HG03139 (cell line): ENCODE data around the gene AKT1S1.

Experiments
- ATAC-seq: cut with Tn5 transposase; IDR thresholded peaks from one replicate; pipeline ENCODE4 v1.9.1; 2021; ENCODE audit not compliant: unreplicated experiment

Gene AKT1S1

DNA sequence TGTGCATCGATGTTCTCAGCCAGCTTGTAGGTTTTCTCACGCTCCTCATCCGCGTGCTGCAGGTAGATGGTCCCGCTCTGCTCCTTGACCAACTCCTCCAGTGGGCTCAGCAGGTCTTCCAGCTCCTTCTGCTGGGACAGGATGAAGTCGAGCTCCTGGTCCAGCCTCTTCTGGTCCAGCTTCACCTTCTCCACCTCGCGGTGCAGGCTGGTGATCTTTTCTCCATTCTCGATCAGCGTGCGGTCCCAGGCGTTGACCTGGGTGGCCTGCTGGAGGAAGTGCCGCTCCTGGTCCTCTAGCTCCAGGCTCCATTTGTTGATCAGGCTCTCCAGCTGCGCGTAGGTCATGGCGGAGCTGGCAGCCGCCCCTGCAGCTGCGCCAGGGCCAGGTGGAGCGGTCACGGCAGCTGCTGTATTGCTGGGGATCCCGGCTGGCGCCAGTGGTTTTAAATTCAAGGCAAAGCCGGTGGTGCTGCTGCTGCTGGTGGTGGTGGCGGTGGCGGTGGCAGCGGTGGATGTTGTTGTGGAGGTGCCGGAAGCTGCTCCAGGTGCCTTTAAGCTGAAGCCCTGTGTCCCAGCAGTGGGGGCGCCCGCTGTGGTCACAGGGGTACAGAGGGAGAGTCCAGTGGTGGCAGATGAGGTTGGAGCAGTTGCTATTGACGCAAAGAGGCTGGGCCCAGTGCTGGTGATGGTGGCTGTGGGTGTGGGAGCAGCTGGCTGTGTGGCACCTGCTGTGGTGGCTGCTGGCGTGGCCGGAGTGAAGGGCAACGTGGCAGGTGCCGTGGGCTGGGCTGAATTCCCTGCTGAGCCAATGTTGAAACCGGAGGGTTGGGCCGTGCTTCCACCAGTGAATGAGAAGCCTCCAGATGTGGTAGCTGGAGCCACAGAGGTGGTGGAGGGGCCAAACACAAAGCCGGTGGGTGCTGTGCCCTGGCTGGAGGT lies 31.6 kb upstream of the AKT1S1 start:
- ATAC-seq: no peak

DNA sequence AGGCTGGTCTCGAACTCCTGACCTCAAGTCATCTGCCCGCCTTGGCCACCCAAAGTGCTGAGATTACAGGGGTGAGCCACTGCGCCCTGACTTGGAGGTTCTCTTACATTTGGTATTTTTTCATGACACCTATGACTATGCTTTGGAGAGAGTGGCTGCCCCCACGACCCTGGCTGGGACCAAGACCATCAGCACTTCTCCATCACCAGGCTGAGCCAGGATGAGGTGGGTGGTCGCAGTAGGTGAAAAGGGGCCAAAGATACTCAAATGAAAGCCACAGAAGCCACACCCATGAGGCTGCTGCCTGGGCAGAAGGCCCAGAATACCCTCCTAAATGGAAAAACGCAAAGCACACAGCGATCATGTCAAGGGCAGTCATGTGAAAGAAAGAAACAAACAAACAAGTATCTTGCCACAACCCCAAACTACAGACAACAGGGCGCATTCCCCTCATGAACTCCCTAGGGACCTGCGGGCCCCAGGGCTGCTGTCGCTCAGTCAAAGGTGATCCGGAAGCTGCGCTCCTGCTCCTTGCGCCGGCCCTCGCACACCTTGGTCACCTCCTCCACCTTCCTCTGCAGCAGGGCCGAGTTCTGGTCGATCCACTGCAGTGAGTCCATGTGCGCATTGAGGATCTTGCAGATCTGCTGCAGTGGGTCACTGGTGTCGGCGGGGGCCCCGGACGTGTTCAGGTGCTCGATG lies 30.7 kb upstream of the AKT1S1 start:
- no peak for ATAC-seq

DNA sequence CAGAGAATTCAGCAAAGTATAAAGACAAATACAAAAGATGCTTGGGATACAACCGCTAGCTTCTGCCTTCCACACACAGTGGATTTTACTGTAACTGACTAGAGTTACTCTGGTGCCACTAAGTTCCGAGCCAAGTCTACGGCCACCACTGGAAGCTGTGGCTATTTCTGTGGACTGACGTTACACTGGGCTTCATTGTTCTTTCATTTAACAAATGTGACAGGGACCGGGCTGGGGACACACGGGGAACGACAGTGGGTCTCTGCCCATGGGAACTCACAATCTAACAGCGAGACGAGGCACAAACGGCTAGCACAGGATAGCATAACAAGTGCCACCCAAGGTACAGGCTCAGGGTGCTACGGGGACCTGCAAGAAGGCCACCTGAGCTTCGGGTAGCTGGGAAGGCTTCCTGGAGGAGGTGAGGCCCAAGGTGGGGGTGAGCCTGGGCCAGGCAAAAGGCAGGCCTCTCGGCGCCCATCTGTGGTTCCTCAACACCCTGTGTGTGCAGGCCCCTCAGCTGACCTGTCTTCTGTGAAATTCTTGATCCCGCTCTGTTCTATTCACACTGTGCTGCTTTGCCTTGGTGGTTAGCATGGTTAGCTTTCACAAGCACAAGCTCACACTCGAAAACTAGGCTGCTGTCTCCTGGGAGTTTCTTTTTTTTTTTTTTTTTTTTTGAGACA lies 29.9 kb upstream of the AKT1S1 start:
- no peak for ATAC-seq

DNA sequence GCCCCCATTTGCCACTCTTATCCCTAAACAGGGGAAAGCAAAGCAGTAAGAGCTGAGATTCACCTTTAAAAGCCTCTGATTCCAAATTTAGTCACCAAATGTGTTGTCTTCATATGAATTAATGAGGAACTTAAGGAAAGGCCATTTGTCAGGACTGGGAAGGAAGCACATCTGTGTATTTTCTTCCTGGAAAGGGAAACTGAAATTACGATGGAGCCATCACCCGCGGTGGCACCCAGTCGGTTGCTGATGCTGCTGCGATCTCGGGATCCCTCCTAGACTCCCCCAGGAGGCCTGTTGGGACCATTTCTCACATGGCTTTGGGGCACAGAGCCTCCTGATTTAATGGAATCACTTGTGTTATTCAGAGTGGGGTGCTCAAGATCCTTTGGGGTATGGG lies 27.0 kb upstream of the AKT1S1 start:
- no peak for ATAC-seq

DNA sequence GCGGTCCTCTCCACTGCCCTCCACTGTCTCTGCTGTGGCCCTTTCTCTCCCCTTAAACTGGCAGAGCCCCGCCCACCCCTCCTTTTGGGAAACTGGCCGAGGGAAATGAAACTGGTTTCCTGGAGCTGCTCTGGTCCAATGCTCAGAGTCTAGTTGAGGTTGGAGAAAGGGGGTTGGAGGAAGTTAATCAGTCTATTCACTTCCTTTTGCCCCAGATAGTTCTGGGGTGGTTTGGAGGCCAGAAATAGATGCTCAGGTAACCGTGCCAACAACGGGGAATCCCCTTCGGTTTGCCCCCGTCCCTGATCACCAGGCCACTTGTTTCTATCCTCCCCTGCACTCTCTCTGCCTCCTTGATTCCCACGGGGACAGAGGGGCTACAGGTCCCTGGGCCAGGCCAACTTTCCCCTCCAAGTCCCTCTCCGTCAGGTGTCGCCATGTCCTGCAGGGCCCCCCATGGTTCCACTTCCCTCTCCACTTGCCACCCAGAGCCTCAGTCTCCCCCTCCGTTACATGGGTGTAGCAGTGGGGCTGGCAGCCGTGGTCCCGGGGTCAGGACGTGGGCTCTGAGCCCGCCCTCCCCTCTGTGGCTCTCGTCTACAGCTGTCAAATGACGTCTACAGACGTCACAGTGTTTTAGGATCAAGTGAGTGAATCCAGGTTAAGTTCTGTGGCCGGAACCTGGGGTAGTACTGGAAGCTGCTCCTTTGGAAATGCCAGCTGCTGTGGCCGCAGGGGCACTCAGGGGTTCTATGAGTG lies 19.9 kb upstream of the AKT1S1 start, which contains the start of gene IL4I1:
Gene IL4I1 (minus strand): TSS at position 25 of the 759 bp plus-strand sequence. CDS start 727 bp downstream, outside the sequence.
- ATAC-seq: peak; percentile 50

DNA sequence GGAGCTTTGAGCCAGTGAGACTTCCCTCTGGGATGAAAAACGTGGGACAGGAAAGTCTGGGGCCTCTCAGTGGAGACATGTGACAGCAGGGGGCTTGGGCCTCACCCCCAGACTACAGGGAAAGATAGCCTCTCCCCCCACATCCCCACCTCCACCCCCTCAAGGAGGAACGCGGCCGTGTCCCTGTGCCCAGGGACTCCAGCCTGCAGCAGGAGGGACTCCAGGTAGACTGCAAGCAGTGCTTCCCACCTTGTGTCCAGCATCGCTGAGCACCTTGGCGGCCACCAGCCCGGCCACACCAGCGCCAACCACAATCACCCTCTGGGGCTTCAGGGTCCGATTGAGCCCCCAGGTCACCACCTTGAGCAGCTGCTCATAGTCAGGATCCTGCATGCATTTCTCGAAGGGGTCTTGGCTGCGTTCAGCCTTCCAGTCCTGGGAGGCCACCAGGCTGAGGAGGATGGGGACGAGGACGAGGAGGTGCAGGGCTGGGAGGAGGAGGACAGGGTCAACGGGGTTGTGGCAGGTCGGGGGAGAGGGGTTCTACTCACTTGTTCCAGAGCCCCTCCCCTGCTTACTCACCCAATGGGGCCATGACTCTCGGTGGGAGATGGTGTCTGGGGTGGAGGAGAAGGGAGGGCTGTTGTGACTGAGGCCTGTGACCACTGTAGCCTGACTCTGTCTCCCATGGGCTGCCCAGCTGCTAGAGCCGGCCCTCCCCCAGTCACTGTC lies 18.6 kb upstream of the AKT1S1 start:
- ATAC-seq: no peak

DNA sequence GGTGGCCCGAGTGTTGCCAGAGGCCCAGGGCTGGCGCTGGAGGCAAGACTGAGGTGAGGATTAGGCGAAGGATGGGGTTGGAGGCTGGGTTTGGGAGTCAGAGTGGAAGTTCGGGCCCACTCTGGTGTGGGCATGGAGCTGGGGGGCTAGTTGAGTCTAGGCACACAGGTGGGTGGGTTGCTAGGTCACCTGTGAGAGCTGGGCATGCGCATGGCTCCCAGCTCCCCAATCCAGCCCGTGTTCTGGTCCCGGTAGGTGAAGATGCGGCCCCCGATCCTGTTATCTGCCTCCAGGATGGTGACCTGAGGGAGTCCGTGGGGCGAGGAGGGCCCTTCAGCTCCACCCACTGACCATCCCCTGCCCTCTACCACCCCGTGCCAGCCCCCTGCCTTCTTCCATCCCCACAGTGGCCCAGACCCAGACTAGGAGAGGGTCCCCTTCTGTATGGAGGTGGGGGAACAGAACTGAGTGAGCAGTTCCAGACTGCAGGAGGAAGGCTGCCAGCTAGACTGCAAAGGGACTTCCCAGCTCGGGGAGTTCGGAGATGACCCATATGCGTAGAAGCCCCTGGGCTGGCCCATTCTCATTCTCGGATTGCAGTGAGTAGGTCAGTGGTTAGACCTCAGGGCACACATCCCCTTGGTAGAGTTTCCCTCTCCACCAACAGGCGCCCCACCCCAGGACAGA lies 17.9 kb upstream of the AKT1S1 start:
- no peak for ATAC-seq

DNA sequence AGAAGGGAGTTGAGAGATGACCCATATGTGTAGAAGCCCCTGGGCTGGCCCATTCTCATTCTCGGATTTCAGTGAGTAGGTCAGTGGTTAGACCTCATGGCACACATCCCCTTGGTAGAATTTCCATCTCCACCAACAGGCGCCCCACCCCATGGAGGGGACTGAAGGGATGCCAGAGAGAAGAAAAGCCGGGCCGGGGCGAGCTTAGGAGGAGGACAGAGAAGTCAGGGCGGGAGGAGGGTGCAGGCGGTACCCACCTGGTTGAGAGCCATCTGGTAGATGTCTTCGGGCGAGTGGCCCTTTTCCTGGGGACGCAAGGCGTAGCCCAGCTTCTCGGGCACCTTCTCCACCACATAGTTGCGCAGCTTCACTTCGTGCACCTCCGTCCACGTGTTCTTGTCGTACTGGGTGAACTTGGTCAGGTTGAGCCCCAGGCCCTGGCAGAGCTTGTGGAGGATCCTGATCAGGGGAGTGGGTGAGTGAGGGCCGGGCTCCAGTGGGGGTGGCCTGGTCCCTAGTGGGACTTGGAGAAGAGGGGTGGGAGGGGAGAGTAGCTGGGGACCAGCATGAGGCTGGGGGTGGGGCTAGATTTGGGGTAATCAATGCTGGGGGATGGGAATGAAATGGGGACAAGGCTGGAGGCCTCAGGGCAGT lies 17.0 kb upstream of the AKT1S1 start:
- no peak for ATAC-seq

DNA sequence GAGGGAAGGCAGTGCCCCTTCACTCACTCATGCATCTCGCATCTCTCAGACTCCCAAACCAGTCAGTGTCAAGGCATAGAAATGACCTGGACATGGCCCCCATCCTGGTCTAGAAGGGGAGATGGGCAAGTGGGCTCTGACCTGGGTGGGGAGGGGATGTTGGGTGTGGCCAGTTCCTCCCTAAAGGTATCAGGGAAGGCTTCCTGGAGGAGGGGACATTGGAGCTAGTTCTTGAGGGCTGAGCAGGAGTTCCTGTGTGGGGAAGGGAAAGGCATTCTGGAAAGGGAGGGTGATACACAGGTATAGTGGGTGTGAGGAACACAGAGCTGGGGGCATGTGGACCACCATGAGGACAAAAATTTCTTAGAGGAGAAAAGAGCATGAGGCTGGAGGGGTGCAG lies 15.6 kb upstream of the AKT1S1 start:
- ATAC-seq: no peak

DNA sequence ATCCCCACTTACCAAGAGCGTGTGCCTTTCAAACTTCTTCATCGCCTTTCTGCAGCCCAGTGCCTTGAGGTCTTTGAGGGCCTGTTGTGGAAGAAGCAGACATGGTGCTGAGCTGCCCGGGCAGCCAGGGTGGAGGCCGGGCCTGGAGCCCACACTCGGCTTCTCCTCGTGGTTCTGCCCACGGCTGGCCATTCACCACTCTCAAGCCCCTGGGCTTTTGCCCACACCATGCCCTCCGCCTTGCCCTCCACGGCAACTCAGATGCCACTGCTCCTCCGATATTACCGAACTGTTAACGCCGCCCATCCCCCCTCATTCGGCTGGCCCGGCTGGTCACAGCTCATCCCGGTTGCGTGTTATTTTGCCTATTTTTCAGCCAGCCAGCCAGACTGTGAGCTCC lies 14.2 kb upstream of the AKT1S1 start:
- no peak for ATAC-seq

DNA sequence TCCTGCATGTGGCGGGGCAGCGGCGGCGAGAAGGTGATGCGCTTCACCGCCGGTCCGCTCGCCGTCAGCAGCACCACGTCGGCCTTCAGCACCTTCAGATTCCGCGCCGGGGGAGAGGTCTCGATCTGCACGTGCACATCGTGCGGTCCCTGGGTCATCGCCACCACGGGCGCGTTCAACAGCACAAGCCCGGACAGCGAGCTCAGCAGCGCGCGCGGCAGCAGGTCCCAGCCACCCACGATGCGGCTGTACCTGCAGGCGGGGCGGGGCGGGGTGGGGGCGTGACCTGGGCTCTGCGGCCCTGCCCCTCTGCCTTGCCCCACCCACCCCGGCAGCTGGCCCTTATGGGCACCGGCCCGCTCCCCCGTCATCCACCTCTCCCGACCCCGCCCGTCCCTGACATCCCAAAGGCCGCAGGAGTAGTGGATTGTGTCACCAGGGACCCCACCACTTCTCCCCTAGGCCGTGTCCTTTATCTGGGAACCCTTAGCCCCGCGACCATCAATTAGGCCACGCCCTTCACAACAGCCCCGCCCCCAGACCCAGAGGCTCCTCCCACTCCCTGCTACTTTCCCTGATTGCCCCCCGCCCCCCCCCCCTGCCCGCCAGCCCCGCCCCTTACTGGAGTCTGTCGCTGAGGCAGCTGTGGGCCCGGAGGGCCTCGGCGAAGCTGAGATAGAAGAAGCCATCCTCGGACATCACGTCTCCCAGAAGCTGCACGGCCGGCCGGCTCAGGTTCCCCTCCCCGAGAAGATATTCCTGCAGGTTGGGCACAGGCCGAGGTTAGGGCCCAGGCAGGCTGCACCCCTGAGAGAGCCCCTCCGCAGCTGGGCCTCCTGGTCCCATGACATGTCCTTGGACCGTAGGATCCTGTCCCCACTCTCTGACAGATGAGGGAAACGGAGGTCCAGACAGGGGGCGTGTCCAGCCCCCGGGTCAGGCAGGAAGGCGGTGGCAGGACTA lies 13.5 kb upstream of the AKT1S1 start:
- ATAC-seq: no peak

DNA sequence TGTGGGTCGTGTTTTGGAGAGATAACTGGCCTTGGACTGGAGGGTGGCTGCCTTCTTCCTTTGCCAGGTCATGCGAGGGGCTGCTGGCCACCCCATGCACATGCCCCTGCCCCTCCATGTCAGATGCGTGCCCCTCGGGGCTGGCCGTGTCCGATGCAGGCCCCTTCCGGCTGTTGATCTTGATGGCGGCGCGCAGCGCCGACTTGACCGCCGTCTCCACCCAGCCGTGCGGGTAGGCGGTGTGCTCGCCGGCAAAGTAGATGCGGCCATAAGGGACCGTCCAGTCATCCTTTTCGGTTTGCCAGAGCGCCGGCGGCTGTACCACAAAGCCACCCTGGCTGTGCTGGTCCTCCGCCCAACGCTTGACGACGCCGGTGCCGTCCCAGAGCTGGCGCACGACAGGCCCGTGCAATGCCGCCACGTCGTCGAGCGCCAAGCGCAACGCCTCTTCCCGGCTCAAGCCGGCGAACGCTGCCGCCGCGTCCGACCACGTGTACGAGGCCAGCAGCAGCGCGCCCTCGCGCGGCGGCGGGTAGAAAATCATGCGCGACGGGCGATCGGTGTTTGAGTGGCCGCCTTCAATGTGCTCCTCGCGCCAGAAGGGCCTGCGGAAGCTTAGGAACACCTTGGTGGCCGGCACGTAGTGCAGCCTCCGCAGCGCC lies 12.7 kb upstream of the AKT1S1 start:
- no peak for ATAC-seq

DNA sequence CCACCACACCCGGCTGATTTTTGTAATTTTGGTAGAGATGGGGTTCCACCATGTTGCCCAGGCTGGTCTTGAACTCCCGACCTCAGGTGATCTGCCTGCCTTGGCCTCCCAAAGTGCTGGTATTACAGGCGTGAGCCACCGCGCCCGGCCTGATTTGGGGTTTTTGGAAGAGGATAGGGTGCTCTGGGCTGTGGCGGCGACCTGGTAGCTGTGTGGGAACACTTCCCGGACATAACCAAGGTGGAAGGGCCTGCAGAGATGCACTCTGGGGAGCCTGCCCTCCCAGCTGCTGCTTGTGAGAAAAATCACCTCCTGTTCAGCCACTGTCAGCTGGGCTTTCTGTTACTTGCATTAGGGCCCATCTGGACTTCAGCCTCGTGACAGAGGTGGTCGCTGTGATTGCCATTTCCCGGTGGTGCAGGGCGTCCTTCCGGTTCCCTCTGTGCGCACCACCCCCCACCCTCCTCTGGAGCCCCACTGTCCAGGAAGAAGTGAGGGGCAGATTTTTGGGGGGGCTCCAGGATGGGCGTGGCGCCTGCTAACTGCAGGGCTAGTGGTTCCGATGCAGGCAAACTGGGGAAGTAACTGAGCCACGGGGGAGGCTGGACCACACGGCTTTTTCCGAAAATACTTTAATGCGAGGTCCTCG lies 12.0 kb upstream of the AKT1S1 start:
- ATAC-seq: no peak

DNA sequence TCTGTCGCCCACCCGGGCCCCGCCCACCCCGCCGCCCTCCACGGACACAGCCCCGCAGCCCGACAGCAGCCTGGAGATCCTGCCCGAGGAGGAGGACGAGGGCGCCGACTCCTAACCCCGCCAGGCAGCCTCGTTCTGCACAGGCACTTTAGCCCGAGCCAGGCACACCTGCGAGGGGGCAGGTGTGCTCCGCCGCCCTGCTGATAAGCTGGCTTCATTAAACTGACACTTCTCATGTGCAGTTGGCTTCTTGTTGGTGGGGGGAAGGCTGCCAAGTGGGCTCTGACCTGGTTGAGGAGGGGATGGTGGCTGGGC lies 11.3 kb upstream of the AKT1S1 start:
- no peak for ATAC-seq

DNA sequence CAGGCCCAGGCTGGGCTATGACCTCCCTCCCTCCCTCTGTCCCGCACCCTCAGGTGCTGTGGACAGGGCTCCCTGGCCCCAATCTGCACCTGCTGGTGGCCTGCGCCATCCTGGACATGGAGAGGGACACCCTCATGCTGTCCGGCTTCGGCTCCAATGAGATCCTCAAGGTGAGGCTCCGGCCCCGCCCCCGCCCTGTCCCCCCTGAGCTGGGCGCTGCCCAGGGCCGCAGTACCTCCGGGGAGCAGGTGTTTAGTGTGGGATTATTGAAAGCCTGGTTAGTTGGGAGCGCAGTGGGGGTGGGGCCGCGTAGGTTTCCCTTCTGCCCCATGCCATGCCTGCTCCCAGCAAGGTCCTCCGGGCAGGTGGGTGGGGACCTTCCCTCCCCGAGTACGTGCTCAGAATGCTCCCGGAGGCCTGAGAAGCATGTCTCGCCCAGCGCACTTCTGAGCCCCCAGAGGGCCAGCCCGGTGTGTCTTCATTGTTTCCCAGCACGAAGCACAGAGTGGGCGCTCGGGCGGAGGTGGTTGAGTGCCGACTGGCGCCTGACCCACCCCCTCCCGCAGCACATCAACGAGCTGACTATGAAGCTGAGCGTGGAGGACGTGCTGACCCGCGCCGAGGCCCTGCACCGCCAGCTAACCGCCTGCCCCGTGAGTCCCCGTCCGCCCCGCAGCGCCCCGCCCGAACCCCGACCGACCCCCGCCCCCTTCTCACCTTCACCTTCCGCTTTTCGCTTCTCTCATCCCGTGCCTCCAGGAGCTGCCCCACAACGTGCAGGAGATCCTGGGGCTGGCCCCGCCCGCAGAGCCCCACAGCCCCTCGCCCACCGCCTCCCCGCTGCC lies 10.7 kb upstream of the AKT1S1 start:
- ATAC-seq: no peak

DNA sequence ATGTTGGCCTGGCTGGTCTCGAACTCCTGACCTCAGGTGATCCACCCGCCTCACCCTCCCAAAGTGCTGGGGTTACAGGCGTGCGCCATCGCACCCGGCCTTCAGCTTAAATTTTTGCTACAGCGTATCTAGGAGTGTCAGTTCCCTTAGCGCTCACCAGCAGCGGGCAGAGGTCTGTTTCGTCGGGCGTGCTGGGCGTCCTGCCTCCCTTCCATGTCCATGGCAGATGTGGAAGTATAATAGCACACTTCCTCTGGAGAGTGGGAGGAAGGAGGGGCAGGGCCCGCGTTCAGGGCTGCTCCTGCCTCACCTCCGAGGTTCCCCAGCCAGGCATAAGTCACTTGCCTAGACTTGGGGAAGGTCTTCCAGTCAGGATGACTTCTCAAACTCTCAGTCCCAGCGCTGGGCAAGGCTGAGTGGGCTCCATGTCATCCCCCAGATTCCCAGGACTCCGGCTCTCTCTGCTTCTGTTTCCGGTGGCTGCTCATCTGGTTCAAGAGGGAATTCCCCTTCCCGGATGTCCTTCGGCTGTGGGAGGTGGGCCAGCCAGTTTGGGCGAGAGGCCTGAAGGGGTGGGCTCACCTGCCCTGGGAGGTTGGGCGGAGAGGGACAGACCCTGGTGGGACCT lies 10.0 kb upstream of the AKT1S1 start:
- no peak for ATAC-seq
